Calu3 (cell line): Measurements from ENCODE around the gene VSX1. TPM values are rescaled to one million over a fixed set of nuclear protein-coding genes. Genes with fewer than 3 reads are reported as not detected.

Experiments
- BruUV-seq: library from RNA; stranded (reverse); fragments of 400-500 nt; replicated peaks from 2 replicates; lab custom pipeline; 2021; lab: Mats Ljungman, UMichigan
- CTCF ChIA-PET: fragments of 300-600 bp; sonication (Branson Sonifier 250); formaldehyde crosslinking; loops from one replicate; lab custom pipeline; 2022; ENCODE audit warnings: antibody characterized with exemption; lab: Charles Lee
- DNase-seq: peaks from one replicate; pipeline ENCODE4 v3.0.0; 2022
- H3K27ac Mint-ChIP-seq: one replicate; pipeline ENCODE4 v1.8.0; 2022; ENCODE audit warnings: mixed read lengths; ENCODE audit not compliant: unreplicated experiment
- H3K27me3 Mint-ChIP-seq: one replicate; pipeline ENCODE4 v1.8.0; 2022; ENCODE audit warnings: mixed read lengths; ENCODE audit not compliant: unreplicated experiment
- H3K36me3 Mint-ChIP-seq: one replicate; pipeline ENCODE4 v1.8.0; 2022; ENCODE audit warnings: mild to moderate bottlenecking, moderate library complexity, mixed read lengths; ENCODE audit not compliant: insufficient read depth, unreplicated experiment
- H3K4me1 Mint-ChIP-seq: one replicate; pipeline ENCODE4 v1.8.0; 2022; ENCODE audit warnings: mild to moderate bottlenecking, low read depth, mixed read lengths; ENCODE audit not compliant: unreplicated experiment
- H3K4me3 Mint-ChIP-seq: one replicate; pipeline ENCODE4 v1.8.0; 2022; ENCODE audit warnings: mild to moderate bottlenecking, low read depth, moderate library complexity, mixed read lengths; ENCODE audit not compliant: unreplicated experiment
- H3K9me3 Mint-ChIP-seq: one replicate; pipeline ENCODE4 v1.8.0; 2022; ENCODE audit warnings: low read depth, mixed read lengths; ENCODE audit not compliant: unreplicated experiment
- CTCF ChIP-seq: fragments of 200-600 bp; IDR thresholded peaks from one replicate; pipeline ENCODE4 v1.8.0; 2022; ENCODE audit warnings: antibody characterized with exemption; ENCODE audit not compliant: unreplicated experiment
- intact Hi-C: fragments of 100-400 bp; cut with micrococcal nuclease; formaldehyde crosslinking; loops from one replicate; pipeline ENCODE4 v1.10.0; 2022; ENCODE audit not compliant: unreplicated experiment
- total RNA-seq: library from RNA; stranded (reverse); gene quantifications from 2 replicates; pipeline ENCODE4 v1.2.3, GENCODE V29; 2022

VSX1 gene
- total RNA-seq, 1 experiment from 2014 or later: not detected

GRCh38 chr20:25035921-25036320, 46.0 kb downstream of the VSX1 start:
- H3K9me3 Mint-ChIP-seq: no peaks in the 10 kb centered on the region
- peaks cover 12% of the 10 kb centered on the region for H3K4me1 Mint-ChIP-seq
- H3K36me3 Mint-ChIP-seq: no peaks in the 10 kb centered on the region
- DNase-seq: no peak
- H3K27ac Mint-ChIP-seq: no peak overlapping the region
- intact Hi-C loops: no loop called here
- no peak for TF ChIP-seq CTCF
- H3K4me3 Mint-ChIP-seq: no peak overlapping the region
- CTCF ChIA-PET: no interaction called here
- H3K27me3 Mint-ChIP-seq: no peaks in the 10 kb centered on the region
- BruUV-seq: no TSS peak

GRCh38 chr20:25033924-25034300, 48.0 kb downstream of the VSX1 start:
- CTCF ChIA-PET: interaction anchor here (1.4 kb wide), 1 partner anchor 15 kb away, joined by 4 read pairs; no protein-coding TSS in a partner anchor
- H3K4me3 Mint-ChIP-seq: no peak overlapping the region
- H3K4me1 Mint-ChIP-seq: peaks cover 12% of the 10 kb centered on the region
- peak overlapping the region; percentile 69 for H3K27ac Mint-ChIP-seq
- BruUV-seq: no TSS peak
- TF ChIP-seq CTCF: no peak
- DNase-seq: no peak
- H3K9me3 Mint-ChIP-seq: no peaks in the 10 kb centered on the region
- intact Hi-C loops: no loop called here
- no peaks in the 10 kb centered on the region for H3K27me3 Mint-ChIP-seq
- no peaks in the 10 kb centered on the region for H3K36me3 Mint-ChIP-seq

- intact Hi-C loops: no loop called here
Observed at GRCh38 chr20:25033265-25033923, 48.5 kb downstream of the VSX1 start.

DNA sequence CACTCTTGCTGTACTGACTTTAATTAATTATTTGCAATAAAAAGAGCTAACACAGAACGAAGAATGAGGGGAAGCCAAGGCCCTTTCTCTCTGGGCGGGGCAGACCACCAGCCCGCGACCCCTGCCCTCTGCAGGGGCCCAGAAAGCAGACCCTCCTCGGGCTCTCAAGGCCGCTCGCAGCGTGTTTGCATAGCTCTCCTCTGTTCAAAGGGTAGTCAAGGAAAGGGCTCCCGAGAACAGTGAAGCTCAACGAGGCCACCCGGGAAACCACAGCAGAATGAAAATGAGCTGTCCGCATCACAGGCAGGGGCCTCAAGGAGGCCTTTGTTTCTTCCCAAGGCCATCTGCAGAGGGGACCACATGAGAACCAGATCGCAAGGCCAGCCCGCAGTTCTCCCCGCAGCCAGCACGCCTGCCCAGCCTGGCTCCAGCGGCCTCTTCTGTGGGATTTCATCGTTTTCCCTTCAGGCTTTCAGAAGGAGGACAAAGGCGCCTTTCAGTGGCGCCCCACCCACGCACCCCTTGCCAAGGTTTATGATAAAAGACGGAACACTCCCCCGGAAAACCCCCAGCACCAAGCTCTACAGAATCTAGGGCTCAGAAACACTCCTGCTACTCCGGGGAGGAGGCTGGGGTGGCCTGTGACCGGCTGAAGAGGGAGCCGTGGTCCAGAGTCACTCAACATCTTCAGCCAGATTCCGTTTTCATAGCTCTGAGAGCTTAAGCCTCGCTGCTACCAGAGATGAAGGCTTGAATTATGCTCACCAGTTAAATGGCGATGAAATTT, 49.3 kb downstream of the VSX1 start:
- DNase-seq: peak; percentile 50
- Mint-ChIP-seq H3K4me3 (peak overlapping the region; percentile 9), H3K9me3 (no peaks in the 10 kb centered on the region), H3K27ac (peak overlapping the region; percentile 36), H3K4me1 (peaks cover 12% of the 10 kb centered on the region), H3K36me3 (no peaks in the 10 kb centered on the region), H3K27me3 (no peaks in the 10 kb centered on the region)
- TF ChIP-seq CTCF: no peak
- intact Hi-C loops: no loop called here
- BruUV-seq: no TSS peak
- CTCF ChIA-PET: interaction anchor here (1.4 kb wide), 1 partner anchor 13 kb away, joined by 4 read pairs; no protein-coding TSS in a partner anchor

More at GRCh38 chr20:25033265-25033923, 48.5 kb downstream of the VSX1 start:
- Mint-ChIP-seq H3K36me3 (no peaks in the 10 kb centered on the region), H3K27ac (peak overlapping the region; percentile 69), H3K27me3 (no peaks in the 10 kb centered on the region), H3K4me1 (peaks cover 12% of the 10 kb centered on the region), H3K4me3 (no peak overlapping the region), H3K9me3 (no peaks in the 10 kb centered on the region)
- DNase-seq: no peak
- BruUV-seq: no TSS peak
- TF ChIP-seq CTCF: no peak
- CTCF ChIA-PET: interaction anchor here (1.4 kb wide), 1 partner anchor 14 kb away, joined by 4 read pairs; no protein-coding TSS in a partner anchor
